Gastroesophageal sphincter (tissue), 4 donors: ENCODE measurements around the gene VEPH1. TPM values are rescaled to one million over a fixed set of nuclear protein-coding genes. Genes with fewer than 3 reads are reported as not detected.
A peak's percentile ranks its signal among the peaks of the same experiment; 100 is the strongest.

Source experiments
- ATAC-seq: fragments of 150-250 bp; one replicate; pipeline ENCODE4 v1.9.1; 2016; ENCODE audit warnings: mild to moderate bottlenecking, moderate library complexity
- H3K27ac ChIP-seq, 4 donors: fragments of 200-600 bp; sonication (generic) in 3 of 4; 1 replicate in 3 of 4; 2 replicates in 1 of 4; pipeline ENCODE4 v1.5.1; 2016 to 2019
- H3K27me3 ChIP-seq: fragments of 200-600 bp; sonication (generic); one replicate; pipeline ENCODE4 v1.5.1; 2019
- H3K36me3 ChIP-seq, 2 donors: fragments of 200-600 bp; sonication (generic); one replicate each; pipeline ENCODE4 v1.5.1; 2019; ENCODE audit warnings: control low read depth in 1 of 2
- H3K4me1 ChIP-seq, 3 donors: fragments of 200-600 bp; sonication (generic); 1 replicate in 2 of 3; 2 replicates in 1 of 3; pipeline ENCODE4 v1.5.1; 2016 to 2019; ENCODE audit warnings: control low read depth in 2 of 3
- H3K4me3 ChIP-seq, 2 donors: fragments of 200-600 bp; sonication (generic); one replicate each; pipeline ENCODE4 v1.5.1; 2019; ENCODE audit warnings: mild to moderate bottlenecking in 1 of 2, moderate library complexity in 1 of 2
- H3K9me3 ChIP-seq, 3 donors: fragments of 200-600 bp; sonication (generic); one replicate each; pipeline ENCODE4 v1.5.1; 2017 to 2019; ENCODE audit warnings: control low read depth in 2 of 3
- CTCF ChIP-seq, 4 experiments: fragments of 200-600 bp in 2 of 4; fragments of 450-650 bp in 2 of 4; sonication (generic) in 1 of 4; IDR thresholded peaks; one replicate each; pipeline ENCODE4 v1.5.1; 2017 to 2019; ENCODE audit warnings: antibody characterized with exemption in 4 of 4, mild to moderate bottlenecking in 2 of 4, moderate library complexity in 2 of 4
- EP300 ChIP-seq: sonication (generic); formaldehyde crosslinking; IDR thresholded peaks from one replicate; pipeline ENCODE4 v1.6.1; 2017; ENCODE audit warnings: antibody characterized with exemption, mild to moderate bottlenecking
- POLR2A ChIP-seq, 2 donors: fragments of 450-650 bp; IDR thresholded peaks; one replicate each; pipeline ENCODE4 v1.6.1; 2017; ENCODE audit warnings: antibody characterized with exemption in 2 of 2, mild to moderate bottlenecking in 2 of 2, moderate library complexity in 1 of 2
- POLR2AphosphoS5 ChIP-seq: sonication (generic); formaldehyde crosslinking; IDR thresholded peaks from one replicate; pipeline ENCODE4 v1.6.1; 2017; ENCODE audit warnings: antibody characterized with exemption
- WGBS, 2 donors: methylation state at CpG; one replicate each; pipeline ENCODE4 v1.1.5; 2018; ENCODE audit warnings: low coverage in 1 of 2; 5-methylcytosine and 5-hydroxymethylcytosine counted together
- total RNA-seq, 4 donors: library from RNA; depleted of rRNA; stranded (reverse); fragments of >200 nt; gene quantifications; one replicate each; pipeline ENCODE4 v1.1.0, GENCODE V29; 2016

Gene VEPH1
- total RNA-seq, 4 donors from 2014 or later = 0.62 to 2.3 (median 1.7) TPM

- no peak for TF ChIP-seq POLR2AphosphoS5
- TF ChIP-seq CTCF (IDR thresholded peaks at IDR 0.05) = no peak
- no peak for TF ChIP-seq EP300
- TF ChIP-seq POLR2A (IDR thresholded peaks at IDR 0.05) = no peak
- no peak for ATAC-seq
- H3K27me3 ChIP-seq = no peaks in the 10 kb centered on the region
- WGBS, 2 donors = 71 to 78% methylated on average over 1 of the region's 1 CpG
- H3K9me3 ChIP-seq = no peaks in the 10 kb centered on the region
- H3K36me3 ChIP-seq = no peaks in the 10 kb centered on the region
- H3K27ac ChIP-seq = peak overlapping the region in 2 of 4 donors; percentile 71 to 73
- H3K4me3 ChIP-seq = no peak overlapping the region
- peaks cover 4 to 38% (median 17%) of the 10 kb centered on the region in 3 donors for H3K4me1 ChIP-seq
Observed at GRCh38 chr3:157247391-157247790, 255.8 kb downstream of the VEPH1 start.

- H3K36me3 ChIP-seq = no peaks in the 10 kb centered on the region
- TF ChIP-seq POLR2A (IDR thresholded peaks at IDR 0.05) (no peak), POLR2AphosphoS5 (no peak), EP300 (no peak), CTCF (IDR thresholded peaks at IDR 0.05) (no peak)
- H3K27ac ChIP-seq = no peak overlapping the region
- H3K4me3 ChIP-seq = no peak overlapping the region
- H3K27me3 ChIP-seq = no peaks in the 10 kb centered on the region
- peaks cover 8 to 33% (median 8%) of the 10 kb centered on the region in 3 donors for H3K4me1 ChIP-seq
- no peaks in the 10 kb centered on the region for H3K9me3 ChIP-seq
- WGBS, 2 donors = 100% methylated on average over 1 of the region's 1 CpG
- no peak for ATAC-seq
Observed at GRCh38 chr3:157242836-157243235, 260.4 kb downstream of the VEPH1 start.

GRCh38 chr3:157241599-157241998, 261.6 kb downstream of the VEPH1 start:
- H3K9me3 ChIP-seq = no peaks in the 10 kb centered on the region
- H3K4me3 ChIP-seq = no peak overlapping the region
- H3K27ac ChIP-seq = no peak overlapping the region
- TF ChIP-seq POLR2A (IDR thresholded peaks at IDR 0.05) (no peak), EP300 (no peak), CTCF (IDR thresholded peaks at IDR 0.05) (no peak), POLR2AphosphoS5 (no peak)
- ATAC-seq = no peak
- WGBS, 2 donors = 78 to 86% methylated on average over 3 of the region's 4 CpGs
- peaks cover 0 to 30% (median 6%) of the 10 kb centered on the region in 3 donors for H3K4me1 ChIP-seq
- H3K27me3 ChIP-seq = no peaks in the 10 kb centered on the region
- H3K36me3 ChIP-seq = no peaks in the 10 kb centered on the region

- no peak for TF ChIP-seq POLR2A (IDR thresholded peaks at IDR 0.05)
- TF ChIP-seq POLR2AphosphoS5 = no peak
- no peak for TF ChIP-seq EP300
- TF ChIP-seq CTCF (IDR thresholded peaks at IDR 0.05) = no peak
- ATAC-seq = no peak
- Histone ChIP-seq H3K27me3 (no peaks in the 10 kb centered on the region), H3K9me3 (no peaks in the 10 kb centered on the region), H3K36me3 (no peaks in the 10 kb centered on the region), H3K27ac (no peak overlapping the region), H3K4me3 (no peak overlapping the region), H3K4me1 (peaks cover 0 to 26% (median 6%) of the 10 kb centered on the region in 3 donors)
- WGBS, 2 donors = 56 to 80% methylated on average over 1 of the region's 1 CpG
Observed at GRCh38 chr3:157240408-157240807, 262.8 kb downstream of the VEPH1 start.

GRCh38 chr3:157239082-157239704, 264.0 kb downstream of the VEPH1 start:
- ATAC-seq = peak; percentile 67
- Histone ChIP-seq H3K36me3 (no peaks in the 10 kb centered on the region), H3K4me3 (no peak overlapping the region), H3K27me3 (no peaks in the 10 kb centered on the region), H3K4me1 (peaks cover 0 to 26% (median 6%) of the 10 kb centered on the region in 3 donors), H3K27ac (no peak overlapping the region), H3K9me3 (no peaks in the 10 kb centered on the region)
- no peak for TF ChIP-seq POLR2AphosphoS5
- no peak for TF ChIP-seq POLR2A (IDR thresholded peaks at IDR 0.05)
- TF ChIP-seq EP300 = no peak
- TF ChIP-seq CTCF (IDR thresholded peaks at IDR 0.05) = peak; percentile 9 to 68 (median 45)
- 39 to 57% methylated on average over 4 to 5 of the region's 5 CpGs for WGBS, 2 donors
